ENCODE data around the gene CLN5. TPM values are rescaled to one million over a fixed set of nuclear protein-coding genes. Genes with fewer than 3 reads are reported as not detected.

The CLN5 gene
- total and polyA plus RNA-seq, 2 donors (not counting 3 experiments of a cell fraction or from before 2014, with no cell fraction given), result 16.5 to 22.7 TPM

GRCh38 chr13:77029436-77029835 is 37.6 kb downstream of the CLN5 start:
- H2AFZ ChIP-seq (ENCODE audit: low read depth, low read length), result no peak overlapping the region
- no peaks in the 10 kb centered on the region for H3K27me3 ChIP-seq (ENCODE audit: control insufficient read depth in 2 of 2, insufficient read depth in 2 of 2, low read length in 2 of 2)
- peaks cover 4% of the 10 kb centered on the region for H4K20me1 ChIP-seq (replicated peaks; ENCODE audit: control insufficient read depth, extremely low read depth, insufficient read depth, low read length)
- no peak for DNase-seq (ENCODE audit: low read depth, low spot score)
- no peak for FAIRE-seq
- H3K4me3 ChIP-seq (replicated peaks in 1 of 3; ENCODE audit: insufficient read depth in 1 of 3, low read depth in 1 of 3, low read length in 3 of 3), result no peak overlapping the region
- peaks cover 24% of the 10 kb centered on the region for H3K4me1 ChIP-seq (ENCODE audit: control insufficient read depth, extremely low read depth, insufficient read depth, low read length)
- ChIA-PET CTCF (no interaction called here), POLR2A (no interaction called here)
- H3K27ac ChIP-seq (ENCODE audit: insufficient read depth, low read depth, low read length), result no peak overlapping the region
- intact Hi-C loops (cut with micrococcal nuclease) (loop anchor here (10.0 kb wide), 1 partner anchor 535 kb away; no protein-coding TSS in a partner anchor), dilution Hi-C loops (cut with MboI; ENCODE audit: extremely low pct_ligation_motif_present, low sequenced_read_pairs) (no loop called here)
- H3K4me2 ChIP-seq (ENCODE audit: insufficient read depth, low read length), result no peak overlapping the region
- H3K9me1 ChIP-seq (replicated peaks; ENCODE audit: control insufficient read depth, extremely low read depth, insufficient read depth, low read length), result no peaks in the 10 kb centered on the region
- peaks cover 22% of the 10 kb centered on the region for H3K79me2 ChIP-seq (ENCODE audit: control insufficient read depth, insufficient read depth, low read length)
- TF ChIP-seq JUN (IDR thresholded peaks at IDR 0.05; ENCODE audit: borderline replicate concordance, insufficient read depth, insufficient read length, low read depth), result no peak
- TF ChIP-seq POLR2A (IDR thresholded peaks at IDR 0.05; ENCODE audit: low read depth, low read length), result no peak
- no peak for TF ChIP-seq GATA2 (IDR thresholded peaks at IDR 0.05; ENCODE audit: insufficient read depth, insufficient read length, low read depth, low read length)
- TF ChIP-seq MAX (IDR thresholded peaks at IDR 0.05; ENCODE audit: insufficient read depth, insufficient read length), result no peak
- no peak for TF ChIP-seq CTCF (IDR thresholded peaks at IDR 0.05; ENCODE audit: extremely low read depth in 1 of 2, insufficient read depth in 1 of 2, low read depth in 1 of 2, low read length in 2 of 2)
- no peak for TF ChIP-seq FOS (IDR thresholded peaks at IDR 0.05; ENCODE audit: borderline replicate concordance, insufficient read depth, low read length)
- no peak for TF ChIP-seq POLR2AphosphoS5 (IDR thresholded peaks at IDR 0.05; ENCODE audit: insufficient read depth, low read depth, low read length)
- no peak for TF ChIP-seq EZH2 (IDR thresholded peaks at IDR 0.05; ENCODE audit: borderline replicate concordance, low read depth, low read length, severe bottlenecking)
- no peak overlapping the region for H3K9ac ChIP-seq (replicated peaks; ENCODE audit: extremely low read depth, insufficient read depth, low read length)
- no peaks in the 10 kb centered on the region for H3K36me3 ChIP-seq (ENCODE audit: control insufficient read depth in 2 of 2, extremely low read depth in 1 of 2, insufficient read depth in 2 of 2, low read length in 2 of 2)
- no peaks in the 10 kb centered on the region for H3K9me3 ChIP-seq (replicated peaks; ENCODE audit: control insufficient read depth, insufficient read depth, low read length)
- no TSS peak for BruUV-seq (replicated peaks)
